ENCODE data around the gene DAB2IP.

Gene DAB2IP

GRCh38 chr9:121667214-121667613, 15.8 kb downstream of the DAB2IP start:
- DNase-seq = no peak

GRCh38 chr9:121667890-121668289, 16.5 kb downstream of the DAB2IP start:
- DNase-seq = no peak

- no peak for DNase-seq
Measured at GRCh38 chr9:121670431-121670830, 19.0 kb downstream of the DAB2IP start.

GRCh38 chr9:121671612-121672155, 20.2 kb downstream of the DAB2IP start:
- DNase-seq = no peak

GRCh38 chr9:121672213-121672612, 20.8 kb downstream of the DAB2IP start:
- DNase-seq = no peak

- DNase-seq = no peak
Measured at GRCh38 chr9:121672986-121673385, 21.6 kb downstream of the DAB2IP start.

- DNase-seq = no peak
Measured at GRCh38 chr9:121673576-121673975, 22.1 kb downstream of the DAB2IP start.

GRCh38 chr9:121674017-121674416, 22.6 kb downstream of the DAB2IP start:
- no peak for DNase-seq

- DNase-seq = no peak
Measured at GRCh38 chr9:121674952-121675351, 23.5 kb downstream of the DAB2IP start.

- no peak for DNase-seq
Measured at GRCh38 chr9:121675381-121675780, 23.9 kb downstream of the DAB2IP start.

- no peak for DNase-seq
Measured at GRCh38 chr9:121675969-121676822, 24.8 kb downstream of the DAB2IP start.

- no peak for DNase-seq
Measured at GRCh38 chr9:121676926-121677325, 25.5 kb downstream of the DAB2IP start.

- no peak for DNase-seq
Measured at GRCh38 chr9:121678501-121679022, 27.1 kb downstream of the DAB2IP start.

GRCh38 chr9:121679901-121680635, 28.6 kb downstream of the DAB2IP start:
- DNase-seq = no peak

- no peak for DNase-seq
Measured at GRCh38 chr9:121681404-121681803, 30.0 kb downstream of the DAB2IP start.

- no peak for DNase-seq
Measured at GRCh38 chr9:121682201-121682600, 30.8 kb downstream of the DAB2IP start.

- no peak for DNase-seq
Measured at GRCh38 chr9:121682926-121683515, 31.6 kb downstream of the DAB2IP start.

GRCh38 chr9:121683652-121684051, 32.2 kb downstream of the DAB2IP start:
- DNase-seq = no peak

GRCh38 chr9:121684381-121685145, 33.1 kb downstream of the DAB2IP start:
- no peak for DNase-seq

- DNase-seq = no peak
Measured at GRCh38 chr9:121685146-121685794, 33.8 kb downstream of the DAB2IP start.

- DNase-seq = no peak
Measured at GRCh38 chr9:121685795-121686377, 34.5 kb downstream of the DAB2IP start.
